ENCODE results near the gene TNS1.

TNS1 gene

DNA sequence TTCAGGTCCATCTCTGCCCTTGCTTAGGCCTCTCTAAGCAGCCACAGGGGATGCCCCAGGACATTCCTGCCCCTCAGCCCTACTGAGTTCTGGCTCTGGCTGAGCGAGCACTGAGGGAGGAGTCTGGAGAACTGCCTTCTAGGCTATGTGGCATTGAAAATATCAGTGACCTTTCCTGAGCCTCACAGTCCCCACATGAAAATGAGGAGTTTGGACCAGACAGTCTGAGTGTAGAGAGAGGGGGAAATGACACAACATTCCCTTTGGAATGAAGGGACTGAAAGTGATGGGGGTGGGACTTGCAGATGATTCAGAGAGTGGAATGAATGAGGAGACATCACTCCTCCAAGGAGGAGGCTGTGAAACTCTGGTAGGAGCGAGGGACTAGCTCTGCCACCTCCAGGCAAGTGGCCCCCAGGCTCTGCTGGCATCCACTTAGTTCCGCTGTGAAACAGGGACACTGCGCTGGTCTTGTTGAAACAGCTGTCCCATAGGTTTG is 8.0 kb downstream of the TNS1 start:
- DNase-seq (ENCODE audit: low spot score) (no peak), ATAC-seq (ENCODE audit: low read depth) (peak; percentile 70)
- peaks cover 29% of the 10 kb centered on the region for H3K4me1 ChIP-seq (ENCODE audit: insufficient read depth, poor library complexity, severe bottlenecking)
- no peak for TF ChIP-seq CTCF (IDR thresholded peaks at IDR 0.05; ENCODE audit: poor library complexity, severe bottlenecking)
- H3K27me3 ChIP-seq (ENCODE audit: insufficient read depth, poor library complexity, severe bottlenecking): no peaks in the 10 kb centered on the region
- peak overlapping the region; percentile 40 for H3K27ac ChIP-seq (ENCODE audit: poor library complexity, severe bottlenecking)
- no peaks in the 10 kb centered on the region for H3K36me3 ChIP-seq (ENCODE audit: low read depth)
- no peak overlapping the region for H3K4me3 ChIP-seq (ENCODE audit: severe bottlenecking)
- H3K9me3 ChIP-seq (ENCODE audit: severe bottlenecking): no peaks in the 10 kb centered on the region

GRCh38 chr2:217993817-217994463 is 8.9 kb downstream of the TNS1 start:
- no peaks in the 10 kb centered on the region for H3K27me3 ChIP-seq (ENCODE audit: insufficient read depth, poor library complexity, severe bottlenecking)
- no peaks in the 10 kb centered on the region for H3K36me3 ChIP-seq (ENCODE audit: low read depth)
- no peaks in the 10 kb centered on the region for H3K9me3 ChIP-seq (ENCODE audit: severe bottlenecking)
- ATAC-seq (ENCODE audit: low read depth) (no peak), DNase-seq (ENCODE audit: low spot score) (no peak)
- H3K4me1 ChIP-seq (ENCODE audit: insufficient read depth, poor library complexity, severe bottlenecking): peaks cover 30% of the 10 kb centered on the region
- TF ChIP-seq CTCF (IDR thresholded peaks at IDR 0.05; ENCODE audit: poor library complexity, severe bottlenecking): peak; percentile 63
- H3K4me3 ChIP-seq (ENCODE audit: severe bottlenecking): no peak overlapping the region
- peak overlapping the region; percentile 40 for H3K27ac ChIP-seq (ENCODE audit: poor library complexity, severe bottlenecking)

DNA sequence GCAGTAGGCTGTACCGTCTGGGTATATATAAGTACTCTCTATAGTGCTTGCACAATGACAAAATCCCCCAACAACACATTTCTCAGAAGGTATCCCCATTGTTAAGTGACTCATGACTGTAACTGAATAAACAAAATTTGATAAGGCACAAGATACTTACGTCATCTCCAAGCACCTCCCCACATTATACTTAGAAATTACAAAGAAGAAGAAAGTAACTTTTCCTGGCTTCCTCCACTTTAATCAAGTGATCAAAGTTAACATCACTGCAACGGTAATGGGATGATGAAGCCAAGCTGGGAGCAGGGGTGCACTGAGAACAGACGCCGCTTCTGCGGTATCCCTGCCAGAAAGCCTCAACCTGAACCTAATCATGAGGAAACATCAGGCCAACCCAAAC is 9.7 kb downstream of the TNS1 start:
- no peaks in the 10 kb centered on the region for H3K27me3 ChIP-seq (ENCODE audit: insufficient read depth, poor library complexity, severe bottlenecking)
- H3K9me3 ChIP-seq (ENCODE audit: severe bottlenecking): no peaks in the 10 kb centered on the region
- TF ChIP-seq CTCF (IDR thresholded peaks at IDR 0.05; ENCODE audit: poor library complexity, severe bottlenecking): no peak
- H3K36me3 ChIP-seq (ENCODE audit: low read depth): no peaks in the 10 kb centered on the region
- DNase-seq (ENCODE audit: low spot score) (no peak), ATAC-seq (ENCODE audit: low read depth) (peak; percentile 38; the same call in 2 of the 3 replicates)
- no peak overlapping the region for H3K4me3 ChIP-seq (ENCODE audit: severe bottlenecking)
- H3K27ac ChIP-seq (ENCODE audit: poor library complexity, severe bottlenecking): no peak overlapping the region
- peaks cover 38% of the 10 kb centered on the region for H3K4me1 ChIP-seq (ENCODE audit: insufficient read depth, poor library complexity, severe bottlenecking)

DNA sequence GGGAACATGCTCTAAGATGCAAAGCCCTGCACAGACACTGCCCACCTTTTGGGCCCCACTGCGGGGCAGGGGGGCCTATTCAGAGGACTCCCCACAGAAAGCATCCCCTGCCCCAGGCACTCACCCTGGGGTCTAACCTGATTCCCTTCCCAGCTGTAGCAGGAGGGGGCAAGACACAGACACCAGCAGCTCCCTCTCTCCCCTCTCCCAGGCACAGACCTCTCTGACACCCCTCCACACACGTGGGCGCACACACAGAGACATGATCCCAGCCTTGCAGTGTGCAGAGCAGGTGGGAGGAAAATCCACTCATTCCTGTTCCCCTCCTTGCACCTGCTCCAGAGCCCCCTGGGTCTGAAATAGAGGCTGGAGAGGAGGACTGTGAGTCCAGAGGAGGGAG is 10.7 kb downstream of the TNS1 start:
- no peak overlapping the region for H3K27ac ChIP-seq (ENCODE audit: poor library complexity, severe bottlenecking)
- no peaks in the 10 kb centered on the region for H3K36me3 ChIP-seq (ENCODE audit: low read depth)
- no peak for TF ChIP-seq CTCF (IDR thresholded peaks at IDR 0.05; ENCODE audit: poor library complexity, severe bottlenecking)
- H3K4me1 ChIP-seq (ENCODE audit: insufficient read depth, poor library complexity, severe bottlenecking): peaks cover 40% of the 10 kb centered on the region
- DNase-seq (ENCODE audit: low spot score) (no peak), ATAC-seq (ENCODE audit: low read depth) (no peak)
- no peak overlapping the region for H3K4me3 ChIP-seq (ENCODE audit: severe bottlenecking)
- no peaks in the 10 kb centered on the region for H3K9me3 ChIP-seq (ENCODE audit: severe bottlenecking)
- no peaks in the 10 kb centered on the region for H3K27me3 ChIP-seq (ENCODE audit: insufficient read depth, poor library complexity, severe bottlenecking)

DNA sequence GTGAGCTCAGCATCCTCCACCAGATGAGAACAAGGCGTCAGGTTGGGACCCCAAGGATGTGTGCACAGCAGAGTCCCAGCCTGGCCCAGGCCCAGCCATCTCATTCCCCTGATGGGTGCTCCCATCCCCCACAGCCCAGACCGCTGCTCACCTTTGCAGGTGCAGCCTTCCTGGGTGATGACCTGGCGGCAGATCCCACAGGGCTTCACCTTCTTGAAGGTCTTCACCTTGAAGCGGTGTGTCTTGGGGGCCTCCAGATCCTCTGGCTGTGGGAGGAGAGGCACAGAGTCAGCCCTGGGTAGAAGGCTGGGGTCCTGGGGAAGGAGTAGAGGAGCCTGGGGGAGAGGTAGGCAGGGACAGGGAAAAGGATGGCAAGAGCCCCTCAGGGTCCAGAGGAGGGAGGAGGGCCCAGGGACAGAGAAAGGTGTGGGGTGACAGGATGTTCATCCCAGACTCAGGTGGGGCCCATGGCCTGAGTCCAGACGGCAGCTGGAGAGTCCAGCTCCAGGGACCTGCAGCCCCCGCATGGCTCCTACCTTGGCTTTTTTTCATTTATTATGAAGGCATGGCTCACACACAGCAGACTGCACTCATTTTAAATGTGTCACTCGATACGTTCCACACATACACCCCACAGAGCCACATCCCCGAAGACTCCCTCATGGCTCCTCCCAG is 11.9 kb downstream of the TNS1 start:
- peaks cover 32% of the 10 kb centered on the region for H3K4me1 ChIP-seq (ENCODE audit: insufficient read depth, poor library complexity, severe bottlenecking)

More for the DNA sequence above, 11.9 kb downstream of the TNS1 start:
- Histone ChIP-seq H3K36me3 (ENCODE audit: low read depth) (no peaks in the 10 kb centered on the region), H3K27ac (ENCODE audit: poor library complexity, severe bottlenecking) (no peak overlapping the region), H3K9me3 (ENCODE audit: severe bottlenecking) (no peaks in the 10 kb centered on the region), H3K4me3 (ENCODE audit: severe bottlenecking) (no peak overlapping the region), H3K27me3 (ENCODE audit: insufficient read depth, poor library complexity, severe bottlenecking) (no peaks in the 10 kb centered on the region)
- ATAC-seq (ENCODE audit: low read depth): no peak
- no peak for TF ChIP-seq CTCF (IDR thresholded peaks at IDR 0.05; ENCODE audit: poor library complexity, severe bottlenecking)
- DNase-seq (ENCODE audit: low spot score): no peak

Data from RWPE2 (cell line).